ENCODE measurements around the gene USP2. TPM values are rescaled to one million over a fixed set of nuclear protein-coding genes. Genes with fewer than 3 reads are reported as not detected.
A peak's percentile ranks its signal among the peaks of the same experiment; 100 is the strongest.

USP2 gene
- total RNA-seq, 2 donors from 2014 or later, result 0.68 to 2.1 TPM

GRCh38 chr11:119362741-119363080, 18.8 kb downstream of the USP2 start:
- H3K27me3 ChIP-seq (replicated peaks; ENCODE audit: insufficient read depth), result no peaks in the 10 kb centered on the region
- H3K4me3 ChIP-seq, result no peak overlapping the region
- H3K4me1 ChIP-seq (ENCODE audit: control insufficient read depth in 1 of 2, low read depth in 2 of 2), result peaks cover 15 to 49% of the 10 kb centered on the region in 2 donors
- no peak for TF ChIP-seq CTCF (IDR thresholded peaks at IDR 0.05)
- H3K27ac ChIP-seq, result no peak overlapping the region
- ATAC-seq (ENCODE audit: insufficient number of reproducible peaks, low FRiP score, low read depth) (no peak), DNase-seq (ENCODE audit: low spot score) (no peak)
- H3K36me3 ChIP-seq, result no peaks in the 10 kb centered on the region
- no peaks in the 10 kb centered on the region for H3K9me3 ChIP-seq

GRCh38 chr11:119361941-119362725, 19.4 kb downstream of the USP2 start:
- H3K4me3 ChIP-seq, result no peak overlapping the region
- ATAC-seq (ENCODE audit: insufficient number of reproducible peaks, low FRiP score, low read depth), result no peak
- peaks cover 15 to 49% of the 10 kb centered on the region in 2 donors for H3K4me1 ChIP-seq (ENCODE audit: control insufficient read depth in 1 of 2, low read depth in 2 of 2)

GRCh38 chr11:119361056-119361787, 20.3 kb downstream of the USP2 start:
- H3K27ac ChIP-seq, result peak overlapping the region in 1 of 2 donors; percentile 30
- DNase-seq (ENCODE audit: low spot score) (no peak), ATAC-seq (ENCODE audit: insufficient number of reproducible peaks, low FRiP score, low read depth) (peak; percentile 52)
- H3K9me3 ChIP-seq, result no peaks in the 10 kb centered on the region
- TF ChIP-seq CTCF (IDR thresholded peaks at IDR 0.05), result no peak
- no peaks in the 10 kb centered on the region for H3K27me3 ChIP-seq (replicated peaks; ENCODE audit: insufficient read depth)
- no peaks in the 10 kb centered on the region for H3K36me3 ChIP-seq
- H3K4me3 ChIP-seq, result no peak overlapping the region
- H3K4me1 ChIP-seq (ENCODE audit: control insufficient read depth in 1 of 2, low read depth in 2 of 2), result peaks cover 15 to 49% of the 10 kb centered on the region in 2 donors

More at GRCh38 chr11:119361941-119362725, 19.4 kb downstream of the USP2 start:
- DNase-seq (ENCODE audit: low spot score), result no peak
- TF ChIP-seq CTCF (IDR thresholded peaks at IDR 0.05), result no peak
- no peaks in the 10 kb centered on the region for H3K9me3 ChIP-seq
- H3K27ac ChIP-seq, result no peak overlapping the region
- no peaks in the 10 kb centered on the region for H3K36me3 ChIP-seq
- no peaks in the 10 kb centered on the region for H3K27me3 ChIP-seq (replicated peaks; ENCODE audit: insufficient read depth)

GRCh38 chr11:119359365-119360214, 21.9 kb downstream of the USP2 start:
- ATAC-seq (ENCODE audit: insufficient number of reproducible peaks, low FRiP score, low read depth) (no peak), DNase-seq (ENCODE audit: low spot score) (no peak)
- no peak overlapping the region for H3K27ac ChIP-seq
- H3K4me1 ChIP-seq (ENCODE audit: control insufficient read depth in 1 of 2, low read depth in 2 of 2), result peaks cover 8 to 38% of the 10 kb centered on the region in 2 donors
- H3K4me3 ChIP-seq, result no peak overlapping the region
- H3K27me3 ChIP-seq (replicated peaks; ENCODE audit: insufficient read depth), result no peaks in the 10 kb centered on the region
- H3K9me3 ChIP-seq, result no peaks in the 10 kb centered on the region
- H3K36me3 ChIP-seq, result no peaks in the 10 kb centered on the region
- no peak for TF ChIP-seq CTCF (IDR thresholded peaks at IDR 0.05)

GRCh38 chr11:119357074-119357473, 24.4 kb downstream of the USP2 start:
- no peak for TF ChIP-seq CTCF (IDR thresholded peaks at IDR 0.05)
- Histone ChIP-seq H3K36me3 (no peaks in the 10 kb centered on the region), H3K9me3 (no peaks in the 10 kb centered on the region), H3K4me1 (ENCODE audit: control insufficient read depth in 1 of 2, low read depth in 2 of 2) (peaks cover 3 to 15% of the 10 kb centered on the region in 2 donors), H3K4me3 (peak overlapping the region; percentile 82), H3K27ac (no peak overlapping the region), H3K27me3 (replicated peaks; ENCODE audit: insufficient read depth) (no peaks in the 10 kb centered on the region)
- ATAC-seq (ENCODE audit: insufficient number of reproducible peaks, low FRiP score, low read depth), result no peak
- no peak for DNase-seq (ENCODE audit: low spot score)
